Measurements from ENCODE around the gene ERP27. TPM values are rescaled to one million over a fixed set of nuclear protein-coding genes. Genes with fewer than 3 reads are reported as not detected.

Gene ERP27
- total RNA-seq, 1 donor from 2014 or later, result 1.0 TPM

DNA sequence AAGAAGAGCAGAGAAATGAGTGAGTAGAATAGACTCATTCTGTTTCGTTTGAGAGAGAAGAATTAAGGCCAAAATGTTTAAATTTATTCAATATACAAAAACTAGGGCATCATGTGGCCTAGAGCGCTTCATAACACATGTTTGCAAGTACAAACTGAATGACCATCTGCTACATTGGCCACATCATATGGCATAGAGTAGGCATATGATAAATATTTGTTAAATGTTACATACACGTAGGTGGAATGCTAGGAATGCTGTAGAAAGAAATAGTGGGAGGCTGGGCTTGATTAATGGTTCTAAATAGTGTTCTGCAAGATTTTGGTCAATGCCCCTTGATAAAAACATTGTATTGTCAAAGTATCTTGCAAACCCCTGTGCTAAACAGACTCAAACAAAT, 63.5 kb downstream of the ERP27 start:
- no peak for FAIRE-seq
- Mint-ChIP-seq H3K9me3 (ENCODE audit: unreplicated experiment) (no peaks in the 10 kb centered on the region), H3K27ac (ENCODE audit: unreplicated experiment) (no peak overlapping the region), H3K36me3 (ENCODE audit: low read depth, unreplicated experiment) (no peaks in the 10 kb centered on the region), H3K4me1 (ENCODE audit: low read depth, unreplicated experiment) (peaks cover 2% of the 10 kb centered on the region), H3K27me3 (ENCODE audit: low read depth, unreplicated experiment) (no peaks in the 10 kb centered on the region), H3K4me3 (ENCODE audit: unreplicated experiment) (no peak overlapping the region)
- Histone ChIP-seq H3K9ac (ENCODE audit: low read length) (no peak overlapping the region), H3K36me3 (ENCODE audit: insufficient read depth, low read length) (no peaks in the 10 kb centered on the region), H3K4me3 (ENCODE audit: insufficient read depth, low read depth, low read length) (no peak overlapping the region), H3K4me1 (ENCODE audit: insufficient read depth, low read length) (no peaks in the 10 kb centered on the region), H3K27me3 (ENCODE audit: insufficient read depth, low read length) (no peaks in the 10 kb centered on the region), H3K9me3 (ENCODE audit: insufficient read depth, low read depth, low read length) (no peaks in the 10 kb centered on the region), H3K4me2 (ENCODE audit: low read length) (no peak overlapping the region), H3K79me2 (ENCODE audit: insufficient read depth, low read length) (no peaks in the 10 kb centered on the region), H3K27ac (ENCODE audit: low read depth, low read length) (no peak overlapping the region), H4K20me1 (ENCODE audit: insufficient read depth, low read length) (no peaks in the 10 kb centered on the region), H2AFZ (ENCODE audit: low read depth, low read length) (no peak overlapping the region)
- no peak for TF ChIP-seq EZH2 (IDR thresholded peaks at IDR 0.05; ENCODE audit: insufficient read depth, low read length)
- no peak for TF ChIP-seq CTCF (IDR thresholded peaks at IDR 0.05; ENCODE audit: insufficient read depth, low read depth, low read length)
- DNase-seq (ENCODE audit: low read depth), result peak; percentile 68

DNA sequence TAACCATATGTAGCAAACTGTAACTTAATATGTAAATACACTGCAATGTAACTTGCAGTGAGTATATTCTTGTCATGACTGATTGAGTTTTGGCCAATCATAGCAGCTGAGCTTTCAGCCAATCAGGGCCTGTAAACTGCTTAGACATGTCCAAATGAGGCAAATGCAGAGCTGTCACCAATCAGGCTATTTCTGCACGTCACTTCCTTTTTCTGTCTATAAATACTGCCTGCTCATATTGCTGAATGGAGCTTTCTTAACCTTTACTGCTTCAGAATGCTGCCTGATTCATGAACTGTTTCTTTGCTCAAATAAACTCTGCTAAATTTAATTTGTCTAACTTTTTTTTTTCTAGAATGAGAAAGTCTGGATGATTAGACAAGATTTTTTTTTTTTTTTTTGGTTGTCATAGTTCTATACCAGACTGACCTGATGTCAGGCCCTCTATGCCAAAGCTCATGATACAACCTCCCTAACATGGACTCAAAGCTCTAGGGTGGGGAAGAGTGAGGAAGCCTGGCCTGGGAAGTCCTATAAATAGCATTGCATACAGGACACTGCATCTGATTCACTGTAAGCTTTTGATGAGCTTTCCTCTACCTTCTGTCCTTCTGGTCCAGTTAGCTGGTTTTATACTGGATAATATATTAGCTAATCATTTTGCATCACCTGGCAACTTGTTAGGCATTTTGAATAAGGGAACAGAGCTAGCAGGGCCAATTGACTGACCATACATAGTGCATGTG, 64.7 kb downstream of the ERP27 start:
- no peak overlapping the region for H3K9ac ChIP-seq (ENCODE audit: low read length)
- Mint-ChIP-seq H3K9me3 (ENCODE audit: unreplicated experiment) (no peaks in the 10 kb centered on the region), H3K4me1 (ENCODE audit: low read depth, unreplicated experiment) (peaks cover 2% of the 10 kb centered on the region), H3K27me3 (ENCODE audit: low read depth, unreplicated experiment) (no peaks in the 10 kb centered on the region), H3K36me3 (ENCODE audit: low read depth, unreplicated experiment) (no peaks in the 10 kb centered on the region), H3K4me3 (ENCODE audit: unreplicated experiment) (no peak overlapping the region), H3K27ac (ENCODE audit: unreplicated experiment) (no peak overlapping the region)
- FAIRE-seq, result no peak
- TF ChIP-seq EZH2 (IDR thresholded peaks at IDR 0.05; ENCODE audit: insufficient read depth, low read length) (no peak), CTCF (IDR thresholded peaks at IDR 0.05; ENCODE audit: insufficient read depth, low read depth, low read length) (no peak)
- no peak overlapping the region for H3K4me3 ChIP-seq (ENCODE audit: insufficient read depth, low read depth, low read length)
- no peak overlapping the region for H3K4me2 ChIP-seq (ENCODE audit: low read length)
- no peaks in the 10 kb centered on the region for H3K27me3 ChIP-seq (ENCODE audit: insufficient read depth, low read length)
- no peaks in the 10 kb centered on the region for H3K9me3 ChIP-seq (ENCODE audit: insufficient read depth, low read depth, low read length)
- H2AFZ ChIP-seq (ENCODE audit: low read depth, low read length), result no peak overlapping the region
- no peaks in the 10 kb centered on the region for H3K36me3 ChIP-seq (ENCODE audit: insufficient read depth, low read length)
- DNase-seq (ENCODE audit: low read depth), result no peak
- no peaks in the 10 kb centered on the region for H3K79me2 ChIP-seq (ENCODE audit: insufficient read depth, low read length)
- no peaks in the 10 kb centered on the region for H4K20me1 ChIP-seq (ENCODE audit: insufficient read depth, low read length)
- H3K4me1 ChIP-seq (ENCODE audit: insufficient read depth, low read length), result no peaks in the 10 kb centered on the region
- no peak overlapping the region for H3K27ac ChIP-seq (ENCODE audit: low read depth, low read length)

GRCh38 chr12:14871886-14872285, 66.5 kb downstream of the ERP27 start:
- Mint-ChIP-seq H3K36me3 (ENCODE audit: low read depth, unreplicated experiment) (peaks cover 2% of the 10 kb centered on the region), H3K4me3 (ENCODE audit: unreplicated experiment) (no peak overlapping the region), H3K4me1 (ENCODE audit: low read depth, unreplicated experiment) (peaks cover 2% of the 10 kb centered on the region), H3K9me3 (ENCODE audit: unreplicated experiment) (peaks cover 7% of the 10 kb centered on the region), H3K27me3 (ENCODE audit: low read depth, unreplicated experiment) (no peaks in the 10 kb centered on the region), H3K27ac (ENCODE audit: unreplicated experiment) (no peak overlapping the region)
- no peaks in the 10 kb centered on the region for H3K79me2 ChIP-seq (ENCODE audit: insufficient read depth, low read length)
- no peaks in the 10 kb centered on the region for H3K27me3 ChIP-seq (ENCODE audit: insufficient read depth, low read length)
- no peaks in the 10 kb centered on the region for H3K36me3 ChIP-seq (ENCODE audit: insufficient read depth, low read length)
- TF ChIP-seq CTCF (IDR thresholded peaks at IDR 0.05; ENCODE audit: insufficient read depth, low read depth, low read length) (no peak), EZH2 (IDR thresholded peaks at IDR 0.05; ENCODE audit: insufficient read depth, low read length) (no peak)
- H4K20me1 ChIP-seq (ENCODE audit: insufficient read depth, low read length), result no peaks in the 10 kb centered on the region
- H3K4me3 ChIP-seq (ENCODE audit: insufficient read depth, low read depth, low read length), result no peak overlapping the region
- no peaks in the 10 kb centered on the region for H3K9me3 ChIP-seq (ENCODE audit: insufficient read depth, low read depth, low read length)
- DNase-seq (ENCODE audit: low read depth), result no peak
- no peak overlapping the region for H3K27ac ChIP-seq (ENCODE audit: low read depth, low read length)
- H3K4me2 ChIP-seq (ENCODE audit: low read length), result no peak overlapping the region
- no peak overlapping the region for H3K9ac ChIP-seq (ENCODE audit: low read length)
- no peaks in the 10 kb centered on the region for H3K4me1 ChIP-seq (ENCODE audit: insufficient read depth, low read length)
- no peak for FAIRE-seq
- no peak overlapping the region for H2AFZ ChIP-seq (ENCODE audit: low read depth, low read length)

Measured in astrocyte (in vitro differentiated cells and primary cell).